Measurements from ENCODE around the gene SLC35G1. TPM values are rescaled to one million over a fixed set of nuclear protein-coding genes. Genes with fewer than 3 reads are reported as not detected.
A peak's percentile ranks its signal among the peaks of the same experiment; 100 is the strongest.

SLC35G1 gene
- polyA plus RNA-seq, 1 donor: 60.2 TPM

GRCh38 chr10:93915598-93915997 lies 21.8 kb downstream of the SLC35G1 start:
- Histone ChIP-seq H3K9me3 (ENCODE audit: control insufficient read depth, low read depth, low read length) (no peaks in the 10 kb centered on the region), H3K36me3 (ENCODE audit: control insufficient read depth, insufficient read depth, low read length) (no peaks in the 10 kb centered on the region), H3K4me3 (ENCODE audit: low read length) (no peak overlapping the region), H3K27ac (ENCODE audit: low read length) (no peak overlapping the region), H3K27me3 (ENCODE audit: control insufficient read depth, insufficient read depth, low read length) (no peaks in the 10 kb centered on the region), H3K4me1 (ENCODE audit: control insufficient read depth, insufficient read depth, low read length) (peaks cover 14% of the 10 kb centered on the region)
- WGBS (ENCODE audit: insufficient coverage, low lambda C conversion rate): 100% methylated on average over 1 of the region's 6 CpGs
- no peak for DNase-seq

- H3K4me3 ChIP-seq (ENCODE audit: low read length): peak overlapping the region; percentile 36
Observed at GRCh38 chr10:93916257-93917063, 22.7 kb downstream of the SLC35G1 start.

GRCh38 chr10:93917064-93917391 lies 23.2 kb downstream of the SLC35G1 start:
- no peaks in the 10 kb centered on the region for H3K9me3 ChIP-seq (ENCODE audit: control insufficient read depth, low read depth, low read length)
- no peaks in the 10 kb centered on the region for H3K36me3 ChIP-seq (ENCODE audit: control insufficient read depth, insufficient read depth, low read length)
- H3K4me1 ChIP-seq (ENCODE audit: control insufficient read depth, insufficient read depth, low read length): peaks cover 10% of the 10 kb centered on the region
- peak overlapping the region; percentile 36 for H3K4me3 ChIP-seq (ENCODE audit: low read length)
- no CpG with 5 or more reads among the region's 10 CpGs for WGBS (ENCODE audit: insufficient coverage, low lambda C conversion rate)
- no peaks in the 10 kb centered on the region for H3K27me3 ChIP-seq (ENCODE audit: control insufficient read depth, insufficient read depth, low read length)
- peak; percentile 42 to 72 for DNase-seq
- H3K27ac ChIP-seq (ENCODE audit: low read length): peak overlapping the region; percentile 44

More at GRCh38 chr10:93916257-93917063, 22.7 kb downstream of the SLC35G1 start:
- Histone ChIP-seq H3K9me3 (ENCODE audit: control insufficient read depth, low read depth, low read length) (no peaks in the 10 kb centered on the region), H3K27ac (ENCODE audit: low read length) (peak overlapping the region; percentile 44), H3K27me3 (ENCODE audit: control insufficient read depth, insufficient read depth, low read length) (no peaks in the 10 kb centered on the region), H3K4me1 (ENCODE audit: control insufficient read depth, insufficient read depth, low read length) (peaks cover 14% of the 10 kb centered on the region), H3K36me3 (ENCODE audit: control insufficient read depth, insufficient read depth, low read length) (no peaks in the 10 kb centered on the region)
- no peak for DNase-seq
- WGBS (ENCODE audit: insufficient coverage, low lambda C conversion rate): 59% methylated on average over 6 of the region's 8 CpGs

GRCh38 chr10:93917821-93918220 lies 24.0 kb downstream of the SLC35G1 start:
- Histone ChIP-seq H3K36me3 (ENCODE audit: control insufficient read depth, insufficient read depth, low read length) (no peaks in the 10 kb centered on the region), H3K9me3 (ENCODE audit: control insufficient read depth, low read depth, low read length) (no peaks in the 10 kb centered on the region), H3K27me3 (ENCODE audit: control insufficient read depth, insufficient read depth, low read length) (no peaks in the 10 kb centered on the region), H3K4me3 (ENCODE audit: low read length) (no peak overlapping the region), H3K27ac (ENCODE audit: low read length) (peak overlapping the region; percentile 44), H3K4me1 (ENCODE audit: control insufficient read depth, insufficient read depth, low read length) (peaks cover 7% of the 10 kb centered on the region)
- no CpG with 5 or more reads among the region's 2 CpGs for WGBS (ENCODE audit: insufficient coverage, low lambda C conversion rate)
- DNase-seq: no peak

- Histone ChIP-seq H3K4me1 (ENCODE audit: control insufficient read depth, insufficient read depth, low read length) (peaks cover 4% of the 10 kb centered on the region), H3K36me3 (ENCODE audit: control insufficient read depth, insufficient read depth, low read length) (no peaks in the 10 kb centered on the region), H3K9me3 (ENCODE audit: control insufficient read depth, low read depth, low read length) (no peaks in the 10 kb centered on the region), H3K4me3 (ENCODE audit: low read length) (no peak overlapping the region), H3K27ac (ENCODE audit: low read length) (no peak overlapping the region), H3K27me3 (ENCODE audit: control insufficient read depth, insufficient read depth, low read length) (no peaks in the 10 kb centered on the region)
- WGBS (ENCODE audit: insufficient coverage, low lambda C conversion rate): 80% methylated on average over 1 of the region's 7 CpGs
- no peak for DNase-seq
Observed at GRCh38 chr10:93921338-93921737, 27.6 kb downstream of the SLC35G1 start.

GRCh38 chr10:93926613-93927012 lies 32.8 kb downstream of the SLC35G1 start:
- Histone ChIP-seq H3K27me3 (ENCODE audit: control insufficient read depth, insufficient read depth, low read length) (no peaks in the 10 kb centered on the region), H3K27ac (ENCODE audit: low read length) (no peak overlapping the region), H3K4me3 (ENCODE audit: low read length) (no peak overlapping the region), H3K4me1 (ENCODE audit: control insufficient read depth, insufficient read depth, low read length) (no peaks in the 10 kb centered on the region), H3K9me3 (ENCODE audit: control insufficient read depth, low read depth, low read length) (no peaks in the 10 kb centered on the region), H3K36me3 (ENCODE audit: control insufficient read depth, insufficient read depth, low read length) (no peaks in the 10 kb centered on the region)
- 67% methylated on average over 1 of the region's 1 CpG for WGBS (ENCODE audit: insufficient coverage, low lambda C conversion rate)
- DNase-seq: no peak

GRCh38 chr10:93938140-93938539 lies 44.4 kb downstream of the SLC35G1 start:
- no peak overlapping the region for H3K4me3 ChIP-seq (ENCODE audit: low read length)
- H3K4me1 ChIP-seq (ENCODE audit: control insufficient read depth, insufficient read depth, low read length): peaks cover 5% of the 10 kb centered on the region
- no peaks in the 10 kb centered on the region for H3K27me3 ChIP-seq (ENCODE audit: control insufficient read depth, insufficient read depth, low read length)
- DNase-seq: no peak
- no peaks in the 10 kb centered on the region for H3K9me3 ChIP-seq (ENCODE audit: control insufficient read depth, low read depth, low read length)
- H3K27ac ChIP-seq (ENCODE audit: low read length): no peak overlapping the region
- H3K36me3 ChIP-seq (ENCODE audit: control insufficient read depth, insufficient read depth, low read length): no peaks in the 10 kb centered on the region
- WGBS (ENCODE audit: insufficient coverage, low lambda C conversion rate): no CpG with 5 or more reads among the region's 1 CpG

- Histone ChIP-seq H3K4me1 (ENCODE audit: control insufficient read depth, insufficient read depth, low read length) (peaks cover 12% of the 10 kb centered on the region), H3K4me3 (ENCODE audit: low read length) (no peak overlapping the region), H3K9me3 (ENCODE audit: control insufficient read depth, low read depth, low read length) (no peaks in the 10 kb centered on the region), H3K36me3 (ENCODE audit: control insufficient read depth, insufficient read depth, low read length) (no peaks in the 10 kb centered on the region), H3K27me3 (ENCODE audit: control insufficient read depth, insufficient read depth, low read length) (no peaks in the 10 kb centered on the region), H3K27ac (ENCODE audit: low read length) (no peak overlapping the region)
- no CpG with 5 or more reads among the region's 6 CpGs for WGBS (ENCODE audit: insufficient coverage, low lambda C conversion rate)
- DNase-seq: no peak
Observed at GRCh38 chr10:93940881-93941280, 47.1 kb downstream of the SLC35G1 start.

GRCh38 chr10:93941606-93942005 lies 47.8 kb downstream of the SLC35G1 start:
- DNase-seq: no peak
- no CpG with 5 or more reads among the region's 7 CpGs for WGBS (ENCODE audit: insufficient coverage, low lambda C conversion rate)
- no peak overlapping the region for H3K27ac ChIP-seq (ENCODE audit: low read length)
- no peaks in the 10 kb centered on the region for H3K27me3 ChIP-seq (ENCODE audit: control insufficient read depth, insufficient read depth, low read length)
- peaks cover 12% of the 10 kb centered on the region for H3K4me1 ChIP-seq (ENCODE audit: control insufficient read depth, insufficient read depth, low read length)
- no peaks in the 10 kb centered on the region for H3K36me3 ChIP-seq (ENCODE audit: control insufficient read depth, insufficient read depth, low read length)
- H3K9me3 ChIP-seq (ENCODE audit: control insufficient read depth, low read depth, low read length): no peaks in the 10 kb centered on the region
- H3K4me3 ChIP-seq (ENCODE audit: low read length): no peak overlapping the region

- Histone ChIP-seq H3K27me3 (ENCODE audit: control insufficient read depth, insufficient read depth, low read length) (no peaks in the 10 kb centered on the region), H3K4me1 (ENCODE audit: control insufficient read depth, insufficient read depth, low read length) (peaks cover 12% of the 10 kb centered on the region), H3K9me3 (ENCODE audit: control insufficient read depth, low read depth, low read length) (no peaks in the 10 kb centered on the region), H3K4me3 (ENCODE audit: low read length) (no peak overlapping the region), H3K36me3 (ENCODE audit: control insufficient read depth, insufficient read depth, low read length) (no peaks in the 10 kb centered on the region), H3K27ac (ENCODE audit: low read length) (no peak overlapping the region)
- no peak for DNase-seq
- 100% methylated on average over 1 of the region's 4 CpGs for WGBS (ENCODE audit: insufficient coverage, low lambda C conversion rate)
Observed at GRCh38 chr10:93945819-93946218, 52.0 kb downstream of the SLC35G1 start.

- DNase-seq: no peak
- no peak overlapping the region for H3K27ac ChIP-seq (ENCODE audit: low read length)
- H3K36me3 ChIP-seq (ENCODE audit: control insufficient read depth, insufficient read depth, low read length): no peaks in the 10 kb centered on the region
- H3K4me3 ChIP-seq (ENCODE audit: low read length): no peak overlapping the region
- H3K4me1 ChIP-seq (ENCODE audit: control insufficient read depth, insufficient read depth, low read length): peaks cover 12% of the 10 kb centered on the region
- no peaks in the 10 kb centered on the region for H3K27me3 ChIP-seq (ENCODE audit: control insufficient read depth, insufficient read depth, low read length)
- no peaks in the 10 kb centered on the region for H3K9me3 ChIP-seq (ENCODE audit: control insufficient read depth, low read depth, low read length)
- no CpG with 5 or more reads among the region's 8 CpGs for WGBS (ENCODE audit: insufficient coverage, low lambda C conversion rate)
Observed at GRCh38 chr10:93947055-93947454, 53.3 kb downstream of the SLC35G1 start.
